Measurements from ENCODE around the gene EHD2.
"Not testable (repeated sequence)": the region's sequence is repeated elsewhere in the genome, so short reads cannot be mapped to it uniquely, and the experiment has no call there.

The EHD2 gene, protein sequence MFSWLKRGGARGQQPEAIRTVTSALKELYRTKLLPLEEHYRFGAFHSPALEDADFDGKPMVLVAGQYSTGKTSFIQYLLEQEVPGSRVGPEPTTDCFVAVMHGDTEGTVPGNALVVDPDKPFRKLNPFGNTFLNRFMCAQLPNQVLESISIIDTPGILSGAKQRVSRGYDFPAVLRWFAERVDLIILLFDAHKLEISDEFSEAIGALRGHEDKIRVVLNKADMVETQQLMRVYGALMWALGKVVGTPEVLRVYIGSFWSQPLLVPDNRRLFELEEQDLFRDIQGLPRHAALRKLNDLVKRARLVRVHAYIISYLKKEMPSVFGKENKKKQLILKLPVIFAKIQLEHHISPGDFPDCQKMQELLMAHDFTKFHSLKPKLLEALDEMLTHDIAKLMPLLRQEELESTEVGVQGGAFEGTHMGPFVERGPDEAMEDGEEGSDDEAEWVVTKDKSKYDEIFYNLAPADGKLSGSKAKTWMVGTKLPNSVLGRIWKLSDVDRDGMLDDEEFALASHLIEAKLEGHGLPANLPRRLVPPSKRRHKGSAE

DNA sequence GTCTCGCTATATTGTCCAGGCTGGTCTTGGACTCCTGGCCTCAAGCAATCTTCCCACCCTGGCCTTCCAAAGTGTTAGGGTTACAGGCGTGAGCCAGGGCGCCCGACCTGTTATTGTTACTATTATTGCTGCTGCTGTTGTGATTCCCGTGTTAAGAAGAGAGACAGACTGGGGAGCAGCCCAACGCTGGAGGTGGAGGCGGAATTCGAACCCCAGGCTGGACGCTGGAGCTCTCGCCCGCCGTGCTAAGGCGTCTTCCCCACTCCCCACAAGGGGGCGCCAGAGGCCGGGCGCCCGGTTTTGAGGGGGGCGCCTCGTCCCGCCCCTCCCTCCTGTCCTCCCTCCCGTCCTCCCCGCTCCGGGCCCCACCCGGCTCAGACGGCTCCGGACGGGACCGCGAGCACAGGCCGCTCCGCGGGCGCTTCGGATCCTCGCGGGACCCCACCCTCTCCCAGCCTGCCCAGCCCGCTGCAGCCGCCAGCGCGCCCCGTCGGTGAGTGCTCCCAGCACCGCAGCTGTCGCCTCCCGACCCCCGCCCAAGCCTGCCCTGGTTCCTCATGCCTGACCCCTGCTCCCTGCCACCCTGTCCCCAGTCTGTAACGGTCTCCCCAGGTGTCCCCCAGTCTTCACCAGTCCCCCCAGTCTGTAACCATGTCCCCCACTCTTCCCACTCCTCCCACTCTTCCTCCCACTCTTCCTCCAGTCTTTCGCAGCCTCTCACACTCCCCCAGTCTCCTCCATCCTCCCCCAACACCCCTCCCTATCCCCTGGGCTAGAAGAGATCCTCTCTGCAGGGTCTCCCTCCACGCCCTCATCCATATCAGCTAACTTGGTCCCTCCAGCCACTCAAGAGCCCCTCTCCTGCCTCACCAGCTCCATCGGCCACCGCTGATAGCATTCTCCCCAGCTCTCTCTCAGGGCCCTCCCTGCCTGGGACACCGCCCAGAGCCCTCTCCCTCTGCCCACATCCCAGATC is at the start of gene EHD2:
Gene EHD2 (plus strand): TSS at position 377 of the 976 bp plus-strand sequence. CDS start 3,191 bp downstream, outside the sequence.
- DNase-seq, result peak; percentile 82

DNA sequence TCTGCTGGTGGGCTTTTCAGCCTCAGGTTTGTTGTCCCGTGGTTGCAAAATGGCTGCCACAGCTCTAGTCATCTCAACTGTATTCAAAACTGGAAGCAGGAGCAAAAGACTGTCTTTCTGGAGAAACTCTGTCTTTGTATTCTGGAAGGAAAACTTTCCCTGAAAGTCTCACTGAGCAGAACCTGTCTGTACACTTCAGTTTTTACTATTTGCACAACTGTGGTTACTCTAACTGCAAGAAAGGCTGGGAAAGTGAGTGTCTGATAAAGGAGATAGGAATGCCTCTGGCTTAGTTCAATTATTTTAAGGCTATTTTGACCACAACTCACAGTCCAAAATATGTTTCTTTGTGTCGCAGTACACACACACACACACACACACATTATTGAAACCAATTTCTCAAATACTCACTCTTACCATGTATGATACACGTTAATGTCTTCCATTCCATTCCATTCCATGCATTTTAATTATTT is 49.7 kb upstream of the EHD2 start:
- DNase-seq, result no peak

DNA sequence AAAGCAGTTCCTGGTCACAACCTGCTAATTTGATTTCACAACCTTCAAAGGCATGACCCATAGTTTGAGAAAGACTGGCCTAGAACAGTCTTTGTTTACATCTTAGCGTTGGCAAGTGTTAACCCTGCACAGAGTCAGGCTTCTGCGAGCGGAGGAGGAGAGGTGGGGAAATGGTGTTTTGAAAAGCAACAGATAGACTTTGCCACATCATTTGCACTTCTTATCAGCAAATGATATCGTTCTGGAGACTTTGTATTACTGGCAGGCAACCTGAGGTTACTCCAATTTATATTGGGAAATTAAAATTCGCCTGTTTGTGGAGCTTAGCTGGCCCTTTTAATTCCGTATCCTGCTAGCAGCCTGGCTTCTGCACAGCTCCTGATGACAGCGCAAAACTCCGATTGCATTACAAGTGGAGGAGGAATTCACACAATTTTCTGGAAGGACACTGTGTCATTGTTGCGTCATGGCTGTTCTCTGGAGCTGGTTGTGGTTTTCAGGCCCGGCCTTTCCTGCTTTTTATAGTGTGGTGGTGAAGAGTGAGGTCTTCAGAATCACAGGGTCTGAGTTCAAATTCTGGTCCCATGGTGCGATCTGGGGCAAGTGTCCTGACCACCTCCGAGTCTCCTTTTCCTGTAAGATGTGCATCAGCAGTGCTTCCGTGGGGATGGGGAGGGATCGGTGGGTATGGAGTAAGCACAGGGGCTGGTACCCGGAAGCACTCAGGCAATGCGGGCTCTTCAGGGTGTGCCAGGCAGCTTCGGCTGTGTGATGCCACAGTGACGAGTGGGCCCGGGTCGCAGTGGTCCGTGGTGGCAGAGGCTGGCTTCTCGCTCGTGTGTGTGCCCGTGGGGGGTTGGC is 49.1 kb upstream of the EHD2 start:
- peak; percentile 48 for DNase-seq

DNA sequence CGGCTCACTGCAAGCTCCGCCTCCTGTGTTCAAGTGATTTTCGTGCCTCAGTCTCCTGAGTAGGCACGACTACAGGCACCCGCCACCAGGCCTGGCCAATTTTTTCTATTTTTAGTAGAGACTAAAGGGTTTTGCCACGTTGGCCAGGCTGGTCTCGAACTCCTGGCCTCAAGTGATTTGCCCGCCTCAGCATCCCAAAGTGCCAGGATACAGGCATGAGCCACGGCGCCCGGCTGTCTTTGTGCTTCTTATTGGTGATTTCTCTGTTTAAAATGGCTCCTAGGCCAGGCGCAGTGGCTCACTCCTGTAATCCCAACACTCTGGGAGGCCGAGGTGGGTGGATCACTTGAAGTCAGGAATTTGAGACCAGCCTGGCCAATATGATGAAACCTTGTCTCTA is 44.7 kb upstream of the EHD2 start:
- not testable (repeated sequence) for DNase-seq

DNA sequence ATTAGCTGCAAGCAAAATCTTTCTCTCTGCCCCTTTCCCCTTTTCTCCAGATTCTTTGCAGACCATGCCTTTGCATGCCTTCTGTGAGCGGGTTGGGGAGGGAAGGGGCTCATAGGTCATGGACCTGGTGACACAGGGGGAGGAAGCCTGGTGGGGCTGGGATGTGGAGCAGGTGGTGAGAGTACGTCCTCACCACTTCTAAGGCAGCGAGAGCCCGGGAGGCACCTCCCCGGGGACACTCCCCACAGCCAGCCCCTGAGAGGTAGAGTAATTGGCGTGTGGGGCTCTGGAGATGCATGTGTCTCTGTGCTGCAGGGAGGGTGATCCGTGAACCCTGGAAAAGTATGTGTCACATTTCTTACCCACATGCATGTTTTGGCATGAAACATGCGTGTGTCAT is 42.5 kb upstream of the EHD2 start:
- no peak for DNase-seq

DNA sequence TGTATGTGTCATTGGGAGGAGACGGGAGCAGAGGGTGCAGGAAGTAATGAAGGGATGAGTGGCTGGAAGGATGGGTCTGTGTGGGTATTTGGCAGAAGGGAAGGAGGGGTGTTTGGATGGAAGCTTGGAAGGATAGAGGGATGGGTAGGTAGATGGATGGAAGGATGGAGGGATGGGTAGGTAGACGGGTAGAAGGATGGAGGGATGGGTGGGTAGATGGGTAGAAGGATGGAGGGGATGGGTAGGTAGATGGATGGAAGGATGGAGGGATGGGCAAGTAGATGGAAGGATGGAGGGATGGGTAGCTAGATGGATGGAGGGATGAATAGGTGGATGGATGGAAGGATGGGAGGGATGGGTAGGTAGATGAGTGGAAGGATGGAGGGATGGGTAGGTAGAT is 41.7 kb upstream of the EHD2 start:
- no peak for DNase-seq

DNA sequence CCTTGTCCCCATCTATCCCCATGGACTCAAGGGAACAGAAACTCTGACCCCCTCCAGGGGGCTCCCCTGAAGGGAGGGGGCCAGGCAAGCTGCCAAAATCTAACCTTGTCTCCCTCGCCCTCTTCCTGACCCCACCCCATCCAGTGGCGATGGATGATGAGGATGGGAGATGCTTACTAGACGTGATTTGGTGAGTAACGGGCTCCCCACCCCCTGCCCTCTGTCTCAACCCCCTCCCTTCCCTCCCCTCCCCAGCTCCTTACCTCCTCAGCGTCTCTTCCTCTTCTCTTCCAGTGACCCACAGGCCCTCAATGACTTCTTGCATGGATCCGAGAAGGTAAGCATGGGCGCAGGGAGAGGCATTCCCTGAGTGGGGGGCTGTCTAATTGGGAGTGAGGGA is 39.8 kb upstream of the EHD2 start:
- DNase-seq, result no peak

DNA sequence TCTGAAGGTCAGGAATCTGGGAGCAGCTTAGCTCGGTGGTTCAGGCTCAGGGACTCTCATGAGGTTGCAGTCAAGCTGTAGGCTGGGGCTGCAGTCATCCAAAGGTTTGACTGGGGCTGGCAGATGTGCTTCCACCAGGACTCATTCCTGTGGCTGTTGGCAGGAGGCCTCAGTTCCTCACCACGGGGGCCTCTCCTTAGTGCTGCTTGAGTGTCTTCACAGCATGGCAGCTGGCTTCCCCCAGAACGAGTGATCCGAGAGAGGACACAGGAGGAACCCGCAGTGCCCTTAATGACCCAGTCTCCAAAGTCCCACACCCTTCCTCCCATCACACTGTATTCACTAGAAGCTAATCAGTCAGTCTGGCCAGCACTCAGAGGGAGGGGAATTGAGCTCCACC is 38.7 kb upstream of the EHD2 start:
- no peak for DNase-seq

DNA sequence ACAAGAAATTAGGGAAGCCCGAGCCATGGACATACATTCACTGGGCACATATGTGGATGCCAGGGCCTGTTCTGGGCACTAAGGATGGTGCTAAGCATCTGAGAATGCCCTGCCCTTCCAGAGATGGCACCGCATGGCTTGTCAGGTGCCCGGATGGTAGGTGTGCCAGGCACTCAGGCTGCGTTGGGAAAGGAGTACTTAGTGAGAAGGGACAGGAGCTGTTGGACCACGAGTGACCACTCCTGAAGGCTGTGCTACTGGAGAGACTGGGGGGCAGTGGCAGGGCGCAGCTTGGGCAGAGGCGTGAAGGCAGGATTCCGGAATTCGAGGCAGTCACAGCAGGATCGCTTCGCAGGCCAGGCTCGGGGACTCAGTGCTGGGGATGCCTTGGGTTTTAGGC is 38.0 kb upstream of the EHD2 start:
- DNase-seq, result no peak

DNA sequence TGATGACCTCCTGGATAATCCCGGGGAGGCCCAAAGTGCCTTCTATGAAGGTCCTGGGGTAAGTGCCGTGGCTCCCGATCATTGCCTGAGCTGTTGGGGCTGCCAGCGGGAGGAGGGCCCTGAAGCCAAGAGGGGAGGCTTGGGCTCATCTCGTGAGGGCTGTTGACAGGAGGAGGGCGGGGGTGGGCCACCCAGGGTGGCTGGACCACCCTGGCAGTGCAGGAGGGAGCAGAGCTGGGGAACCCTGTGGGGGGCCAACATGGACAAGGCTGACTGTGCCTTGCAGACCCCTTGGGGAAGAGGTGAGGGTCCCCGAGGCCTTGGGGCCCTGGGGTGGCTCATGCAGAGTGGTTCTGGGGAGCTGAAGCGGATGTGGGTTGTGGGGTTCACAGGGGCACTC is 37.4 kb upstream of the EHD2 start:
- no peak for DNase-seq

DNA sequence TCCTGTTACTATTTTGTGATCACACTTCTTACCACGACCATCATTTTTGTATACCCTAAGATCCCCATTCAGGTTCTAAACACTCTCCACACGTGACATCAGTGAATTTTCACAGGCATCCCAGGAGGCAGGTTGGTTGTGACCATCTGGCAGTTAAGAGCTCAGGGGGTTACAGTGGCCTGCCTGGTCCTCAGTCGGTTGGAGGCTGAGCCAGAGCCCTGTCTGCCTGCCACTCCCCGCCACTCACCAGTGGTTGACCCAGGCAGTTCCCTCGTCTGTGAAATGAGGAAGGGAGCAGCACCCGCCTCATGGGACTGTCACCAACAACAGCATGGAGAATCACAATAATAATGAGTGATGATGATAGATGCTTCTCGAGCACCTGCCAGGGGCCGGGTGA is 36.4 kb upstream of the EHD2 start:
- no peak for DNase-seq

DNA sequence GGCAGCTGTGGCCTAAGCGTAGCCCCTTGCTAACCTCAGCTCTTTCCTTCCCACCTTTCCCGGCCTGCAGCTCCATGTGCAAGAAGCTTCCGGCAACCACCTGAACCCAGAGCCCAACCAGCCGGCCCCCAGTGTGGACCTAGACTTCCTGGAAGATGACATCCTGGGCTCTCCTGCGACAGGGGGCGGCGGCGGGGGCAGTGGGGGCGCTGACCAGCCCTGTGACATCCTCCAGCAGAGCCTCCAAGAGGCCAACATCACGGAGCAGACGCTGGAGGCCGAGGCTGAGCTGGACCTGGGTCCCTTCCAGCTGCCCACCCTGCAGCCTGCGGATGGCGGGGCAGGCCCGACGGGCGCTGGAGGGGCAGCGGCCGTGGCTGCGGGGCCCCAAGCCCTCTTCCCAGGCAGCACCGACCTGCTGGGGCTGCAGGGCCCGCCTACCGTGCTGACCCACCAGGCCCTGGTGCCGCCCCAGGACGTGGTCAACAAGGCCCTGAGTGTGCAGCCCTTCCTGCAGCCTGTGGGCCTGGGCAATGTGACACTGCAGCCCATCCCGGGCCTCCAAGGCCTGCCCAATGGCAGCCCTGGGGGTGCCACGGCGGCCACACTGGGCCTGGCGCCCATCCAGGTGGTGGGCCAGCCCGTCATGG is 33.8 kb upstream of the EHD2 start:
- no peak for DNase-seq

DNA sequence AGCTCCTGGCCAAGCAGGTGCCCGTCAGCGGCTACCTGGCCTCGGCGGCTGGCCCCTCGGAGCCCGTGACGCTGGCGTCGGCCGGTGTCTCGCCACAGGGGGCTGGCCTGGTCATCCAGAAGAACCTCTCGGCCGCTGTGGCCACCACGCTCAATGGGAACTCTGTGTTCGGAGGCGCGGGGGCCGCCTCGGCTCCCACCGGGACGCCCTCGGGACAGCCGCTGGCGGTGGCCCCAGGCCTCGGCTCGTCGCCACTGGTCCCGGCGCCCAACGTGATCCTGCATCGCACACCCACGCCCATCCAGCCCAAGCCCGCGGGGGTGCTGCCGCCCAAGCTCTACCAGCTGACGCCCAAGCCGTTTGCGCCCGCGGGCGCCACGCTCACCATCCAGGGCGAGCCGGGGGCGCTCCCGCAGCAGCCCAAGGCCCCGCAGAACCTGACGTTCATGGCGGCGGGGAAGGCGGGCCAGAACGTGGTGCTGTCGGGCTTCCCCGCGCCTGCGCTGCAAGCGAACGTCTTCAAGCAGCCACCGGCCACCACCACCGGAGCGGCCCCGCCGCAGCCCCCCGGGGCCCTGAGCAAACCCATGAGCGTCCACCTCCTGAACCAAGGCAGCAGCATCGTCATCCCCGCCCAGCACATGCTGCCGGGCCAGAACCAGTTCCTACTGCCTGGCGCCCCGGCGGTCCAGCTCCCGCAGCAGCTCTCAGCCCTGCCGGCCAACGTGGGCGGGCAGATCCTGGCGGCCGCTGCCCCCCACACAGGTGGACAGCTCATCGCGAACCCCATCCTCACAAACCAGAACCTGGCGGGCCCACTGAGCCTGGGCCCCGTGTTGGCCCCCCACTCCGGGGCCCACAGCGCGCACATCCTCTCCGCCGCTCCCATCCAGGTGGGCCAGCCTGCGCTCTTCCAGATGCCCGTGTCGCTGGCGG is 33.0 kb upstream of the EHD2 start:
- no peak for DNase-seq

DNA sequence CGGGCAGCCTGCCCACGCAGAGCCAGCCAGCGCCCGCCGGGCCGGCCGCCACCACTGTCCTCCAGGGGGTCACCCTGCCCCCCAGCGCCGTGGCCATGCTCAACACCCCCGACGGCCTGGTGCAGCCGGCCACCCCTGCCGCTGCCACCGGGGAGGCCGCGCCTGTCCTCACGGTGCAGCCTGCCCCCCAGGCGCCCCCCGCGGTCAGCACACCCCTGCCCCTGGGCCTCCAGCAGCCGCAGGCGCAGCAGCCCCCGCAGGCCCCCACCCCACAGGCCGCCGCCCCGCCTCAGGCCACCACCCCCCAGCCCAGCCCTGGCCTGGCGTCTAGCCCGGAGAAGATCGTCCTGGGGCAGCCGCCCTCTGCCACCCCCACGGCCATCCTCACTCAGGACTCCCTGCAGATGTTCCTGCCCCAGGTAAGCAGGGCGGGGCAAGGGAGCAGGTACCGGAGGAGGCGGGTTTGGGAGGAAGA is 32.3 kb upstream of the EHD2 start:
- no peak for DNase-seq

DNA sequence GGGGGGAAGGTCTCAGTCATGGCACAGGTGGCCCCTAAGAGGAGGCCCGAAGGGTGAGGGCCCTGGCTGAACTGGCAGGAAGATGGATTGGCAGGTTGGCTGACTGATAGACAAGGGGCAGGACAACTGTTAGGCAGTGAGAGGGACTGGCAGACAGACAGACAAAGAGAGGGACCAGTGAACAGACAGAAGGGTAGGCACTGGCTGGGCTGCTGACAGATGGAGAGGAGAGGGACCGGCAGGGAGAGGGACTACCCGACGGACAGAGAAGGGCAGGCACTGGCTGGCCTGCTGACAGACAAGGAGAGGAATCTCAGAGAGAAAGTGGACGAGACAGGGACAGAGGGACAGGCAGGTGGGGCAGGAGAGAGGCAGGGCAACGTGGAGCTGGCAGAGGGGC is 31.8 kb upstream of the EHD2 start:
- no peak for DNase-seq

DNA sequence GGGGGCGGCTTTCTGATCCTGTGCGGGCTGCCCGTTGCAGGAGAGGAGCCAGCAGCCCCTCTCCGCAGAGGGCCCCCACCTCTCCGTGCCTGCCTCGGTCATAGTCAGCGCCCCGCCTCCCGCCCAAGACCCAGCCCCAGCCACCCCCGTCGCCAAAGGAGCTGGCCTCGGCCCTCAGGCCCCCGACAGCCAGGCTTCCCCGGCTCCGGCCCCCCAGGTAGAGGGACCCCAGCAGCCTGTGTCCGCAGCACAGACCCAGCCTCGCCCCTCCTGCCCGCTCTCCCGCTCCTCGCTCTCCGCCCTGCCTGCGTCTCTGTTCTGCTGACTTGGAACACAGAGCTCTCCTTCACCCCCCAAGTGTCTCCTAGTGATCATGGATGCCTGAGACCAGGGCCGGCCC is 31.3 kb upstream of the EHD2 start:
- DNase-seq, result no peak

DNA sequence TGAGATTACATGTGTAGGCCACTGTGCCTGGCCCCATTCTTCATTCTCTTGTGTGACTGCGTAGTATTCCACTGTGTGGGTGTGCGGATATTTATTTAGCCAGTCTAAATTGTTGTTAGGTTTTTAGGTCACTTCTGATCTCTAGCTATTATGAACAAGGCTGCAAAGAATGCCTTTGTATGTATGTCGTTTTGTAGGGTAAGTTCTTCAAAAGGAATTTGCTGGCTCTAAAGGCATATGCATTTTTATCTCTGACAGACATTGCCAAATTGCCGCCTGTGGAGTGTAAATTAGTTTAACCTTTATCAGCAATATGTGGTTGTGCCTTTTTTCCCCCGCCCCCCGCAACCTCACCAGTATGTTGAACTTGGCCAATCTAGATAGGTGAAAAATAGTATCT is 30.3 kb upstream of the EHD2 start:
- DNase-seq, result peak; percentile 90

DNA sequence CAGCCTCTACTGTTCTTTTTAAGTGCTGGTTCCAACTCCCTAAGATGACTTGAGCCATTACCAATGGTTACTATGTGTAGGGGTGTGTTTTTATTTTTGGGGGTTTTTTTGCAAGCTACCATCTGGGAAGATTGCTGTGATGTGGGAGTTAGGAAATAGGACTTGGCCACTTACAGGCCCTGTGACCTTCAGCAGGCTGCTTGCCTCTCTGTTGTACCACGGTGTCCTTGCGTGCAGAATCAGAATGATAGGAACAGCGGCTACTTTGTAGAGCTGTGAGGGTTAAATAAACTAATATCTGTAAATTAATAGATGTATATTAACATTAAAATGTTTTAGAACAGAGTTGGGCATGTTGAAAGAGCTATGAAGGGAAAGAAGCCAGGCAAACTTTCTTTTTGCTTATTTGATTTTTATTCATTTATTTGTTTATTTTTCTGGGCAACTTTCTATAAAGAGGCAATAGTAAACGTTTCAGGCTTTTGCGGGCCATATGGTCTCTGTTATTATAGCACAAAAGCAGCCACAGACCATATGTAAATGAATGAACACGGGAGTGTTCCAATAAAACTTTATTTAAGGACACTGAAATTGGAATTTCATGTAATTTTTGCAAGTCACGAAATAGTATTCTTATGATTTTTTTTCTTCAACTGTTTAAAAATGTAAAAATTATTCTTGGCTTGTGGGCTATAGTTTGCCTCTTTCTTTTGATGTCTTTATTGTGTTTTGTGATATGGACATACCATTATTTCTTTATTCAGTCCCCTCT is 26.4 kb upstream of the EHD2 start:
- no peak for DNase-seq

DNA sequence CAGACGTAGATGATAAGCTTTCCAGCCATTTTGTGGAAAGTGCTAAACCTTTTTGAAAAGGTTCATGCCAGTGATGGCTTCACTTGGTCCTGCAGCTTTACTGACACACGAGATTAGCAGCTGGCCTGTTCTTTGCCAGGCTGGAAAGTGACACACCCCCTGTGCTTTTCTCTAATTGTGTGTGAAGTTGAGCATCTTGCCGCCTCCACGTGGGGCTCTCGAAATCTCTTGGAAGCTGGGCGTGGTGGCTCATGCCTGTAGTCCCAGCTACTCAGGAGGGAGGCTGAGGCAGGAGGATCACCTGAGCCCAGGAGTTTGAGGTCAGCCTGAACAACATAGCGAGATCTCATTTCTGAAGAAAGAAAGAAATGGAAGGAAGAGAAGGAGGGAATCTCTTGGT is 25.3 kb upstream of the EHD2 start:
- DNase-seq, result no peak

DNA sequence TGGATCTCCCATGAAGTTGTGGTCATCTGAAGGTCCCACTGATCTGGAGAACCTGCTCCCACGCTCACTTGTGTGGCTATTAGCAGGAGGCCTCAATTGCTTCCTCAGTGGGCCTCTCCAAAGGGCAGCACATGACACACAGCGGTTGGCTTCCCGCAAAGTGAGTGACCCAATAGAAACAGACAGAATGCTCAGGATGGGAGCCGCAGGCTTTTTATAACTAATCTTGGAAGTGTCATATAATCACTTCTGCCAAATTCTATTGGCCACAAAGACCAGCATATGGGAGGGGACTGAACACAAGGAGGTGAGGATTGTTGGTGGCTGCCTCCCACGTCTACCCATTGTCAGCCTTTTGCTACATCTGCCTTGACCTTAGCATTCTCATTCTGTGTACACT is 22.1 kb upstream of the EHD2 start:
- DNase-seq, result no peak

All from hematopoietic multipotent progenitor cell treated with erythropoietin and hydrocortisone succinate and interleukin-3 and kit ligand, for 4 days (in vitro differentiated cells).